ENCODE data around the gene FAM25G.
"Not testable (repeated sequence)": the region's sequence is repeated elsewhere in the genome, so short reads cannot be mapped to it uniquely, and the experiment has no call there.

Gene FAM25G

GRCh38 chr10:47491600-47491999 lies at the start of gene FAM25G:
TSS of gene FAM25G (minus strand) at chr10:47491700. CDS start at chr10:47491674, 26 bp downstream.
- DNase-seq = not testable (repeated sequence)

GRCh38 chr10:47536430-47536829 lies 44.9 kb upstream of the FAM25G start:
- DNase-seq = not testable (repeated sequence)

- DNase-seq = not testable (repeated sequence)
These were observed 32.0 kb upstream of the FAM25G start, which contains the start of gene AGAP9 for GRCh38 chr10:47523475-47523874. TSS of gene AGAP9 (minus strand) at chr10:47523638. CDS start at chr10:47523526, 112 bp downstream.

GRCh38 chr10:47502313-47502712 lies 10.8 kb upstream of the FAM25G start:
- not testable (repeated sequence) for DNase-seq

- DNase-seq = not testable (repeated sequence)
These were observed 2.7 kb upstream of the FAM25G start for GRCh38 chr10:47494226-47494625.

GRCh38 chr10:47489630-47490029 lies 1.9 kb downstream of the FAM25G start:
- DNase-seq = not testable (repeated sequence)

GRCh38 chr10:47485943-47486342 lies 5.6 kb downstream of the FAM25G start:
- peak; percentile 68 for DNase-seq

GRCh38 chr10:47484786-47485185 lies 6.7 kb downstream of the FAM25G start:
- DNase-seq = not testable (repeated sequence)

- DNase-seq = peak; percentile 77
These were observed 7.6 kb downstream of the FAM25G start, which contains the start of gene ANXA8 for GRCh38 chr10:47483923-47484322. TSS of gene ANXA8 (minus strand) at chr10:47484115. CDS start at chr10:47483933, 182 bp downstream.

- not testable (repeated sequence) for DNase-seq
These were observed 9.1 kb downstream of the FAM25G start for GRCh38 chr10:47482367-47482766.

- peak; percentile 12 for DNase-seq
These were observed 9.7 kb downstream of the FAM25G start for GRCh38 chr10:47481768-47482181.

GRCh38 chr10:47481182-47481766 lies 10.2 kb downstream of the FAM25G start:
- DNase-seq = peak; percentile 95

- DNase-seq = not testable (repeated sequence)
These were observed 11.4 kb downstream of the FAM25G start for GRCh38 chr10:47480133-47480532.

GRCh38 chr10:47478114-47478513 lies 13.4 kb downstream of the FAM25G start:
- DNase-seq = not testable (repeated sequence)

GRCh38 chr10:47477078-47477477 lies 14.4 kb downstream of the FAM25G start:
- DNase-seq = not testable (repeated sequence)

GRCh38 chr10:47475101-47475500 lies 16.4 kb downstream of the FAM25G start:
- not testable (repeated sequence) for DNase-seq

GRCh38 chr10:47473516-47473915 lies 18.0 kb downstream of the FAM25G start:
- DNase-seq = not testable (repeated sequence)

- DNase-seq = not testable (repeated sequence)
These were observed 18.9 kb downstream of the FAM25G start for GRCh38 chr10:47472647-47473046.

GRCh38 chr10:47472072-47472471 lies 19.4 kb downstream of the FAM25G start:
- DNase-seq = not testable (repeated sequence)

GRCh38 chr10:47468731-47469528 lies 22.6 kb downstream of the FAM25G start:
- not testable (repeated sequence) for DNase-seq

- not testable (repeated sequence) for DNase-seq
These were observed 23.5 kb downstream of the FAM25G start for GRCh38 chr10:47467957-47468356.

GRCh38 chr10:47467458-47467857 lies 24.0 kb downstream of the FAM25G start:
- not testable (repeated sequence) for DNase-seq

- not testable (repeated sequence) for DNase-seq
These were observed 26.1 kb downstream of the FAM25G start for GRCh38 chr10:47465216-47465917.
